ENCODE data around the gene TBCC. TPM values are rescaled to one million over a fixed set of nuclear protein-coding genes. Genes with fewer than 3 reads are reported as not detected.

TBCC gene
- total RNA-seq, 2 donors from 2014 or later: 14.5 to 25.4 TPM

GRCh38 chr6:42788671-42789070 lies 42.8 kb upstream of the TBCC start:
- intact Hi-C loops (cut with DNase I): no loop called here
- no peaks in the 10 kb centered on the region for H3K9me3 ChIP-seq
- WGBS, 2 donors: 35 to 56% methylated on average over 4 of the region's 4 CpGs

GRCh38 chr6:42787063-42787472 lies 41.2 kb upstream of the TBCC start:
- peaks cover 70% of the 10 kb centered on the region for H3K4me1 ChIP-seq
- no peak for ATAC-seq
- WGBS, 2 donors: 63% methylated on average over 2 of the region's 2 CpGs
- TF ChIP-seq POLR2A (IDR thresholded peaks at IDR 0.05) (no peak), CTCF (IDR thresholded peaks at IDR 0.05) (no peak)
- DNase-seq: no peak
- H3K27ac ChIP-seq: peak overlapping the region in 3 of 4 donors; percentile 44 to 100 (median 98)
- no peaks in the 10 kb centered on the region for H3K9me3 ChIP-seq
- no peaks in the 10 kb centered on the region for H3K36me3 ChIP-seq (replicated peaks in 1 of 2; ENCODE audit: insufficient read depth in 1 of 2, low read depth in 2 of 2)
- no peaks in the 10 kb centered on the region for H3K27me3 ChIP-seq
- intact Hi-C loops (cut with DNase I): no loop called here
- H3K4me3 ChIP-seq: no peak overlapping the region

More at GRCh38 chr6:42788671-42789070, 42.8 kb upstream of the TBCC start:
- Histone ChIP-seq H3K36me3 (replicated peaks in 1 of 2; ENCODE audit: insufficient read depth in 1 of 2, low read depth in 2 of 2) (no peaks in the 10 kb centered on the region), H3K4me3 (no peak overlapping the region), H3K4me1 (peaks cover 70% of the 10 kb centered on the region), H3K27ac (peak overlapping the region in 3 of 4 donors; percentile 1 to 67 (median 25)), H3K27me3 (no peaks in the 10 kb centered on the region)
- no peak for TF ChIP-seq CTCF (IDR thresholded peaks at IDR 0.05)
- TF ChIP-seq POLR2A (IDR thresholded peaks at IDR 0.05): no peak
- no peak for ATAC-seq
- DNase-seq: no peak

GRCh38 chr6:42786525-42786985 lies 40.7 kb upstream of the TBCC start:
- Histone ChIP-seq H3K4me3 (no peak overlapping the region), H3K4me1 (peaks cover 66% of the 10 kb centered on the region), H3K9me3 (no peaks in the 10 kb centered on the region), H3K27me3 (no peaks in the 10 kb centered on the region), H3K36me3 (replicated peaks in 1 of 2; ENCODE audit: insufficient read depth in 1 of 2, low read depth in 2 of 2) (no peaks in the 10 kb centered on the region), H3K27ac (peak overlapping the region in 3 of 4 donors; percentile 44 to 100 (median 98))
- TF ChIP-seq POLR2A (IDR thresholded peaks at IDR 0.05): no peak
- TF ChIP-seq CTCF (IDR thresholded peaks at IDR 0.05): no peak
- WGBS, 2 donors: 60 to 64% methylated on average over 3 of the region's 3 CpGs
- no peak for DNase-seq
- no peak for ATAC-seq
- intact Hi-C loops (cut with DNase I): no loop called here

GRCh38 chr6:42784717-42785498 lies 39.0 kb upstream of the TBCC start:
- DNase-seq: peak; percentile 28 to 62 (median 42)
- H3K9me3 ChIP-seq: no peaks in the 10 kb centered on the region
- peaks cover 57% of the 10 kb centered on the region for H3K4me1 ChIP-seq
- ATAC-seq: no peak
- TF ChIP-seq POLR2A (IDR thresholded peaks at IDR 0.05): no peak
- no peak for TF ChIP-seq CTCF (IDR thresholded peaks at IDR 0.05)
- WGBS, 2 donors: 42 to 48% methylated on average over 12 of the region's 12 CpGs
- H3K27me3 ChIP-seq: no peaks in the 10 kb centered on the region
- intact Hi-C loops (cut with DNase I): no loop called here
- no peaks in the 10 kb centered on the region for H3K36me3 ChIP-seq (replicated peaks in 1 of 2; ENCODE audit: insufficient read depth in 1 of 2, low read depth in 2 of 2)
- peak overlapping the region; percentile 47 to 60 for H3K4me3 ChIP-seq
- H3K27ac ChIP-seq: peak overlapping the region; percentile 98 to 100 (median 100)
